Measurements from ENCODE around the gene GRM4. TPM values are rescaled to one million over a fixed set of nuclear protein-coding genes. Genes with fewer than 3 reads are reported as not detected.

The GRM4 gene
- total RNA-seq, 1 experiment from 2014 or later = 5.6 TPM

DNA sequence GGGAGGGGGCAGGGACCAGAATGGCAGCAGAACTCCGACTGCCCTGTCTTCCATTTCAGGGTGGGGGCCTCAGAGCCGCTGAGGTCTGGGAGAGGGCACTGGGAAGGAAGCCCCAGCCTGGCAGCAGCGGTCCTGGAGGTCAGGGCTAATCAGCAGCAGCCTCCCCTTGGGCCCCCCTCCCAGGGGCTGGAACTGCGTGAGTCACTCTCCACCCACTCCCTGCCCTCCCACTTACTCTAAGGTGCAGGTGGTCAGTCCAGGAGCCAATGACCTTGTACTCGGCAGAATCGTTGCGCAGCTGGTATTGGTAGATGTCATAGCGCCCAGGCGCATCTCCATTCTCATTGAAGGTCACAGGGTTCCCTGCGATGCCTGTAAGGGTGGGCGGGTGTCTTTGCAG lies 105.9 kb downstream of the GRM4 start:
- no peak overlapping the region for H2AK5ac ChIP-seq (ENCODE audit: insufficient read length, low read length)
- no peak overlapping the region for H3K9ac ChIP-seq (ENCODE audit: extremely low read depth, insufficient read length, low read length)
- no peak overlapping the region for H3T11ph ChIP-seq (ENCODE audit: low read length)
- no CpG with 5 or more reads among the region's 11 CpGs for WGBS (ENCODE audit: extremely low coverage, insufficient read length, low lambda C conversion rate)
- no peaks in the 10 kb centered on the region for H3K9me3 ChIP-seq (ENCODE audit: control insufficient read depth, low read depth, low read length)
- H3K56ac ChIP-seq (ENCODE audit: insufficient read length, low read depth, low read length) = no peak overlapping the region
- DNase-seq = no peak
- peaks cover 4 to 10% of the 10 kb centered on the region in 2 experiments; a peak in 3 of 4 replicates for H3K4me1 Mint-ChIP-seq
- TF ChIP-seq, protein P1, sequence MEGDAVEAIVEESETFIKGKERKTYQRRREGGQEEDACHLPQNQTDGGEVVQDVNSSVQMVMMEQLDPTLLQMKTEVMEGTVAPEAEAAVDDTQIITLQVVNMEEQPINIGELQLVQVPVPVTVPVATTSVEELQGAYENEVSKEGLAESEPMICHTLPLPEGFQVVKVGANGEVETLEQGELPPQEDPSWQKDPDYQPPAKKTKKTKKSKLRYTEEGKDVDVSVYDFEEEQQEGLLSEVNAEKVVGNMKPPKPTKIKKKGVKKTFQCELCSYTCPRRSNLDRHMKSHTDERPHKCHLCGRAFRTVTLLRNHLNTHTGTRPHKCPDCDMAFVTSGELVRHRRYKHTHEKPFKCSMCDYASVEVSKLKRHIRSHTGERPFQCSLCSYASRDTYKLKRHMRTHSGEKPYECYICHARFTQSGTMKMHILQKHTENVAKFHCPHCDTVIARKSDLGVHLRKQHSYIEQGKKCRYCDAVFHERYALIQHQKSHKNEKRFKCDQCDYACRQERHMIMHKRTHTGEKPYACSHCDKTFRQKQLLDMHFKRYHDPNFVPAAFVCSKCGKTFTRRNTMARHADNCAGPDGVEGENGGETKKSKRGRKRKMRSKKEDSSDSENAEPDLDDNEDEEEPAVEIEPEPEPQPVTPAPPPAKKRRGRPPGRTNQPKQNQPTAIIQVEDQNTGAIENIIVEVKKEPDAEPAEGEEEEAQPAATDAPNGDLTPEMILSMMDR (conservative IDR thresholded peaks at IDR 0.05) = no peak
- no peak overlapping the region for H3K4me3 Mint-ChIP-seq
- H3K27ac ChIP-seq (ENCODE audit: insufficient read length, low read depth, low read length) = no peak overlapping the region
- no peak overlapping the region for H3K23ac ChIP-seq (ENCODE audit: insufficient read length, low read depth, low read length)
- H3K79me1 ChIP-seq (ENCODE audit: insufficient read depth, low read depth, low read length, poor library complexity, severe bottlenecking) = no peaks in the 10 kb centered on the region
- H3K36me3 Mint-ChIP-seq (ENCODE audit: insufficient read depth in 1 of 3, low read depth in 3 of 3) = peaks cover 0 to 3% (median 0%) of the 10 kb centered on the region in 3 experiments; a peak in 1 of 7 replicates
- no peaks in the 10 kb centered on the region for H3K4me1 ChIP-seq (ENCODE audit: insufficient read depth, low read length)
- peaks cover 3% of the 10 kb centered on the region for H3K27me3 Mint-ChIP-seq (ENCODE audit: low read depth)
- H3K4me2 ChIP-seq (ENCODE audit: insufficient read depth, insufficient read length, low read length) = no peak overlapping the region
- no peak overlapping the region for H2BK20ac ChIP-seq (ENCODE audit: low read depth, low read length, poor library complexity, severe bottlenecking)
- no peaks in the 10 kb centered on the region for H3K79me2 ChIP-seq (ENCODE audit: insufficient read depth, low read length)
- H4K8ac ChIP-seq (replicated peaks; ENCODE audit: insufficient read length, low read depth, low read length) = no peak overlapping the region
- no peak overlapping the region for H3K27ac Mint-ChIP-seq
- H4K91ac ChIP-seq (ENCODE audit: insufficient read length, low read depth, low read length) = no peak overlapping the region
- H2BK12ac ChIP-seq (ENCODE audit: insufficient read length, low read depth, low read length) = no peak overlapping the region
- no peak overlapping the region for H2BK15ac ChIP-seq (ENCODE audit: low read depth, low read length)
- H3K9me3 Mint-ChIP-seq = peaks cover 0 to 5% of the 10 kb centered on the region in 2 experiments; a peak in 1 of 5 replicates
- H2AFZ ChIP-seq (ENCODE audit: low read length) = no peak overlapping the region
- H4K5ac ChIP-seq (ENCODE audit: insufficient read length, low read depth, low read length) = no peak overlapping the region
- no peak overlapping the region for H2BK5ac ChIP-seq (ENCODE audit: insufficient read length, low read length)
- H3K23me2 ChIP-seq (ENCODE audit: insufficient read length, low read depth, low read length, poor library complexity, severe bottlenecking) = no peaks in the 10 kb centered on the region
- no peaks in the 10 kb centered on the region for H4K20me1 ChIP-seq (ENCODE audit: control insufficient read depth, insufficient read depth, insufficient read length)
- no peaks in the 10 kb centered on the region for H3K27me3 ChIP-seq (ENCODE audit: insufficient read depth, low read length)
- no peak overlapping the region for H3K18ac ChIP-seq (ENCODE audit: insufficient read length, low read depth, low read length)
- H3K4ac ChIP-seq (ENCODE audit: low read depth, low read length) = no peak overlapping the region
- no peak overlapping the region for H2BK120ac ChIP-seq (ENCODE audit: low read depth, low read length, poor library complexity, severe bottlenecking)
- no peak overlapping the region for H3K14ac ChIP-seq (ENCODE audit: insufficient read depth, low read length)

Data from H9 (cell line).